ENCODE measurements around the gene SBNO2. TPM values are rescaled to one million over a fixed set of nuclear protein-coding genes. Genes with fewer than 3 reads are reported as not detected.

The SBNO2 gene
- total and polyA plus RNA-seq, 9 of the 15 experiments (the other 6 are each of a cell fraction or from before 2014, with no cell fraction given), result 0.01 to 46.2 (median 6.7) TPM

- TF ChIP-seq ZKSCAN1 (IDR thresholded peaks at IDR 0.05; ENCODE audit: low read depth, low read length) (no peak), E2F4 (CRISPR knock-in tag; IDR thresholded peaks at IDR 0.05; ENCODE audit: low read depth) (no peak), TEAD1 (CRISPR knock-in tag; IDR thresholded peaks at IDR 0.05) (no peak), SAFB (IDR thresholded peaks at IDR 0.05; ENCODE audit: borderline replicate concordance, low read depth, low read length) (no peak), COPS2 (conservative IDR thresholded peaks at IDR 0.05) (no peak), POLR2AphosphoS5 (IDR thresholded peaks at IDR 0.05; ENCODE audit: control insufficient read depth, insufficient read depth, low read depth, low read length) (no peak), SOX6 (IDR thresholded peaks at IDR 0.05) (no peak), GABPB1 (CRISPR knock-in tag; IDR thresholded peaks at IDR 0.05) (no peak), ZNF431 (CRISPR knock-in tag; IDR thresholded peaks at IDR 0.05) (no peak), ZNF395 (CRISPR knock-in tag; IDR thresholded peaks at IDR 0.05) (no peak), KHSRP (IDR thresholded peaks at IDR 0.05) (no peak), ZSCAN29 (IDR thresholded peaks at IDR 0.05) (no peak), MAFG (tag; conservative IDR thresholded peaks at IDR 0.05) (no peak), FOSL1 (tag; conservative IDR thresholded peaks at IDR 0.05) (no peak), ARID2 (IDR thresholded peaks at IDR 0.05) (no peak), EZH2 (IDR thresholded peaks at IDR 0.05; ENCODE audit: borderline replicate concordance, low read depth, low read length) (no peak), TCF7L2 (IDR thresholded peaks at IDR 0.05; ENCODE audit: low read depth, low read length) (no peak), NR2F6 (CRISPR knock-in tag; IDR thresholded peaks at IDR 0.05) (no peak), SAFB2 (IDR thresholded peaks at IDR 0.05; ENCODE audit: borderline replicate concordance, low read depth, low read length, severe bottlenecking) (no peak), MEIS2 (IDR thresholded peaks at IDR 0.05; ENCODE audit: partially characterized antibody) (no peak)
These were observed 88.9 kb downstream of the SBNO2 start (continued) for GRCh38 chr19:1085053-1085658.
